Tibial artery (tissue), 4 donors: Measurements from ENCODE around the gene MSANTD4.
"Not testable (repeated sequence)": the region's sequence is repeated elsewhere in the genome, so short reads cannot be mapped to it uniquely, and the experiment has no call there.

Experiments
- DNase-seq, 2 donors: peaks; one replicate each; pipeline ENCODE4 v3.0.0-alpha.2; 2019
- H3K27ac ChIP-seq, 2 donors: fragments of 200-600 bp; sonication (generic) in 1 of 2; 1 replicate in 1 of 2; 2 replicates in 1 of 2; pipeline ENCODE4 v1.5.1; 2018 to 2019; ENCODE audit warnings: mild to moderate bottlenecking in 1 of 2
- H3K27me3 ChIP-seq, 2 donors: fragments of 200-600 bp; sonication (generic) in 1 of 2; one replicate each; pipeline versions ENCODE4 v1.5.1 to v1.6.0; 2016 to 2019
- H3K36me3 ChIP-seq, 3 donors: fragments of 200-600 bp; sonication (generic) in 2 of 3; one replicate each; pipeline ENCODE4 v1.5.1; 2016 to 2019; ENCODE audit warnings: mild to moderate bottlenecking in 2 of 3
- H3K4me1 ChIP-seq, 4 donors: fragments of 200-600 bp; sonication (generic) in 2 of 4; 1 replicate in 3 of 4; 2 replicates in 1 of 4; pipeline ENCODE4 v1.5.1; 2016 to 2019
- H3K4me3 ChIP-seq, 2 donors: fragments of 200-600 bp; sonication (generic) in 1 of 2; 1 replicate in 1 of 2; 2 replicates in 1 of 2; pipeline ENCODE4 v1.5.1; 2018 to 2019; ENCODE audit warnings: mild to moderate bottlenecking in 2 of 2
- H3K9me3 ChIP-seq, 3 donors: fragments of 200-600 bp; sonication (generic) in 1 of 3; one replicate each; pipeline ENCODE4 v1.5.1; 2016 to 2019
- CTCF ChIP-seq, 2 experiments: fragments of 200-600 bp in 1 of 2; fragments of 450-650 bp in 1 of 2; IDR thresholded peaks; one replicate each; pipeline ENCODE4 v1.5.1; 2017 to 2019; ENCODE audit warnings: antibody characterized with exemption in 2 of 2, mild to moderate bottlenecking in 1 of 2, moderate library complexity in 1 of 2
- intact Hi-C: fragments of 100-400 bp; cut with DNase I; formaldehyde crosslinking; loops from one replicate; pipeline ENCODE4 v1.15.0; 2023; ENCODE audit warnings: low total_unique reads

Gene MSANTD4

DNA sequence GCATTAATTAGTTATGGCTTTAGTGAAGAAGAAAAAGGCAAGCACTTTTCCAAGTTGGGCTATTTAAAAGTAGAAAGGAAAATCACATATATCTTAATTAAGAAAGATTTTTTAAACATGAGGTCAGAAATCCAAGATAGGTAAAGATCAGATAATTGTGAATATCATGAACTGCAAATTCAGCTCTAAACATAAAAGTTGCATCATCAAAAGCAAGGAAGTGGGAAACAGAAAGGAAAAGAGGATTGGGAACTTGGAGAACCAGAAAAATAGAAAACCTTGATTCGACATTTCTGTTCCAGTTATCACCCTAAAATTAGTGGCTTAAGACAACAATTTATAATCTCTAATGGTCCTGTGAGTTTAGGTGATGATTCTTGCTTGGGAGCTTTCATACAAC is 37.6 kb upstream of the MSANTD4 start:
- no peaks in the 10 kb centered on the region for H3K4me1 ChIP-seq
- H3K9me3 ChIP-seq: no peaks in the 10 kb centered on the region
- no peak for DNase-seq
- H3K27me3 ChIP-seq: no peaks in the 10 kb centered on the region
- H3K27ac ChIP-seq: no peak overlapping the region
- intact Hi-C loops: no loop called here
- H3K4me3 ChIP-seq: no peak overlapping the region
- peaks cover 6 to 10% (median 10%) of the 10 kb centered on the region in 3 donors for H3K36me3 ChIP-seq
- no peak for TF ChIP-seq CTCF (IDR thresholded peaks at IDR 0.05)

DNA sequence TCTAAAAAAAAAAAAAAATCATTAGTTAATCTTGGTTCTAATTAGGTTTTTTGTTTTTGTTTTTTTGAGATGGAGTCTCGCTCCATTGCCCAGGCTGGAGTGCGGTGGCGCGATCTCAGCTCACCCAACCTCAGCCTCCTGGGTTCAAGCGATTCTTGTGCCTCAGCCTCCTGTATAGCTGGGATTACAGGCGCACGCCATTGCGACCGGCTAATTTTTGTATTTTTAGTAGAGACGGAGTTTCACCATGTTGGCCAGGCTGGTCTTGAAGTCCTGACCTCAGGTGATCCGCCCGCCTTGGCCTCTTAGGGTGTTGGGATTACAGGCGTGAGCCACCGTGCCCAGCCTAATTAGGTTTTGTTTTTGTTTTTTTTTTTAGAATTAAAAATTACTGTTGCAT is 36.3 kb upstream of the MSANTD4 start:
- DNase-seq, H3K27me3 ChIP-seq, H3K4me3 ChIP-seq, H3K9me3 ChIP-seq, intact Hi-C loops, H3K27ac ChIP-seq, H3K4me1 ChIP-seq: not testable (repeated sequence)
- H3K36me3 ChIP-seq: peaks cover 6 to 10% (median 10%) of the 10 kb centered on the region in 3 donors

DNA sequence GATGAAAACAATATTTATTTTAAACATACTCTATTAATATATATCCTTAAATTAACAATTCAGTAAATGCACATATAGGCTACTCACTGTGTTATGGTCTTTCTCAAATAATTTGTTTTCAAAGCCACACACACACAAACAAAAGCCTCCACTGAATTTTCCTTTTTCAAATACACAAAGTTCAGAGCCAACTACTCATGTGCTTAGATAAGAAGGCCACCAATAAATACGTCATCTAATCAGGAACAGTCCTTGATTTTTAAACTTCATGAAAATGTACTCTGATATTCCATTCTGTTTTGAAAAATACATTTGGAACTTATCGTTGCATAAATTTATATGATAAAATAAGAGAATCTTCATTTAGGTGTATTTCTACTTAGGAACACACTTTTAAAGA is 29.1 kb upstream of the MSANTD4 start:
- no peaks in the 10 kb centered on the region for H3K9me3 ChIP-seq
- no peak for DNase-seq
- no peaks in the 10 kb centered on the region for H3K4me1 ChIP-seq
- no peak overlapping the region for H3K27ac ChIP-seq
- no peak overlapping the region for H3K4me3 ChIP-seq
- TF ChIP-seq CTCF (IDR thresholded peaks at IDR 0.05): no peak
- no peaks in the 10 kb centered on the region for H3K36me3 ChIP-seq
- H3K27me3 ChIP-seq: no peaks in the 10 kb centered on the region
- intact Hi-C loops: no loop called here

- Histone ChIP-seq H3K4me3 (no peak overlapping the region), H3K4me1 (no peaks in the 10 kb centered on the region), H3K27ac (no peak overlapping the region), H3K27me3 (no peaks in the 10 kb centered on the region), H3K36me3 (no peaks in the 10 kb centered on the region), H3K9me3 (no peaks in the 10 kb centered on the region)
- DNase-seq: no peak
- intact Hi-C loops: no loop called here
- no peak for TF ChIP-seq CTCF (IDR thresholded peaks at IDR 0.05)
Measured at GRCh38 chr11:106049727-106050476, 27.9 kb upstream of the MSANTD4 start.

DNA sequence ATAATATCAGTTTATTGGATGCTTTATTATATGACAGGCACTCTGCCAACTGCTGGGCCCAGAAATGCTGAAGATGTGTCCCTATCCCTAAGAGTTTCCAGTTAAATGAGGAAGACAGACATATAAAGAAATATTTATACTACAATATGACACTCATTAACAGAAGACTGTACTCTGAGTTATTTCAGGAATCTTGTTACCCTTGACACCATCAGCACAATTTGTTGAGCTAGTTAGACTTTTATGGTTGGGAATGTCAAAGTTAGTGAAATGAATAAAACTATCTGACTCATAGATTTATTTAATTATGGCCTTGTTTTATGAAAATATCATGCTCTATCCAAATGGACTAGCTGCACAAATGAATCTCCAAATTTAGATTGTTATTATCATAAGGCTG is 25.6 kb upstream of the MSANTD4 start:
- DNase-seq: no peak
- Histone ChIP-seq H3K4me3 (no peak overlapping the region), H3K36me3 (no peaks in the 10 kb centered on the region), H3K27me3 (no peaks in the 10 kb centered on the region), H3K4me1 (no peaks in the 10 kb centered on the region), H3K9me3 (no peaks in the 10 kb centered on the region), H3K27ac (no peak overlapping the region)
- intact Hi-C loops: no loop called here
- TF ChIP-seq CTCF (IDR thresholded peaks at IDR 0.05): no peak

- TF ChIP-seq CTCF (IDR thresholded peaks at IDR 0.05): no peak
- Histone ChIP-seq H3K4me1 (no peaks in the 10 kb centered on the region), H3K36me3 (no peaks in the 10 kb centered on the region), H3K9me3 (no peaks in the 10 kb centered on the region), H3K4me3 (no peak overlapping the region), H3K27me3 (no peaks in the 10 kb centered on the region), H3K27ac (no peak overlapping the region)
- no peak for DNase-seq
- intact Hi-C loops: no loop called here
Measured at GRCh38 chr11:106043540-106043939, 21.5 kb upstream of the MSANTD4 start.
